Activated CD8-positive, alpha-beta T cell treated with anti-CD3 and anti-CD28 coated beads for 36 hours (primary cell): ENCODE results near the gene TACR3. TPM values are rescaled to one million over a fixed set of nuclear protein-coding genes. Genes with fewer than 3 reads are reported as not detected.

Experiments
- ATAC-seq: fragments of 200-7000 bp; cut with Tn5 transposase; one replicate; pipeline ENCODE4 v1.10.0; 2021; ENCODE audit warnings: mild to moderate bottlenecking, moderate library complexity
- CTCF ChIA-PET: fragments of 350-600 bp; sonication (Branson Sonifier 250); formaldehyde crosslinking; loops from one replicate; lab custom pipeline; 2021; ENCODE audit warnings: antibody characterized with exemption; lab: Charles Lee
- POLR2A ChIA-PET: fragments of 350-600 bp; sonication (Branson Sonifier 250); formaldehyde crosslinking; loops from one replicate; lab custom pipeline; 2021; ENCODE audit warnings: antibody characterized with exemption; lab: Charles Lee
- DNase-seq: peaks from one replicate; pipeline ENCODE4 v3.0.0-alpha.2; 2020
- H3K27ac Mint-ChIP-seq: one replicate; pipeline ENCODE4 v1.8.0; 2021; ENCODE audit warnings: mild to moderate bottlenecking, mixed read lengths
- H3K27me3 Mint-ChIP-seq: one replicate; pipeline ENCODE4 v1.8.0; 2021; ENCODE audit warnings: mixed read lengths
- H3K36me3 Mint-ChIP-seq: one replicate; pipeline ENCODE4 v1.8.0; 2021; ENCODE audit warnings: low read depth, mixed read lengths
- H3K4me1 Mint-ChIP-seq: one replicate; pipeline ENCODE4 v1.8.0; 2021; ENCODE audit warnings: low read depth, mixed read lengths
- H3K4me3 Mint-ChIP-seq: one replicate; pipeline ENCODE4 v1.8.0; 2021; ENCODE audit warnings: mild to moderate bottlenecking, moderate library complexity, mixed read lengths
- H3K9me3 Mint-ChIP-seq: one replicate; pipeline ENCODE4 v1.8.0; 2021; ENCODE audit warnings: mixed read lengths
- intact Hi-C: fragments of 100-400 bp; cut with micrococcal nuclease; formaldehyde crosslinking; loops from one replicate; pipeline ENCODE4 v1.10.0; 2022
- total RNA-seq, 2 experiments: library from RNA; stranded (reverse); gene quantifications; one replicate each; pipeline ENCODE4 v1.2.3, GENCODE V29; 2021
- TF ChIP-seq, protein P1 (sequence below): fragments of 200-600 bp; IDR thresholded peaks from one replicate; pipeline ENCODE4 v1.8.0; 2022; ENCODE audit warnings: antibody characterized with exemption, mild to moderate bottlenecking

Gene TACR3
- total RNA-seq, 2 experiments from 2014 or later, result not detected

DNA sequence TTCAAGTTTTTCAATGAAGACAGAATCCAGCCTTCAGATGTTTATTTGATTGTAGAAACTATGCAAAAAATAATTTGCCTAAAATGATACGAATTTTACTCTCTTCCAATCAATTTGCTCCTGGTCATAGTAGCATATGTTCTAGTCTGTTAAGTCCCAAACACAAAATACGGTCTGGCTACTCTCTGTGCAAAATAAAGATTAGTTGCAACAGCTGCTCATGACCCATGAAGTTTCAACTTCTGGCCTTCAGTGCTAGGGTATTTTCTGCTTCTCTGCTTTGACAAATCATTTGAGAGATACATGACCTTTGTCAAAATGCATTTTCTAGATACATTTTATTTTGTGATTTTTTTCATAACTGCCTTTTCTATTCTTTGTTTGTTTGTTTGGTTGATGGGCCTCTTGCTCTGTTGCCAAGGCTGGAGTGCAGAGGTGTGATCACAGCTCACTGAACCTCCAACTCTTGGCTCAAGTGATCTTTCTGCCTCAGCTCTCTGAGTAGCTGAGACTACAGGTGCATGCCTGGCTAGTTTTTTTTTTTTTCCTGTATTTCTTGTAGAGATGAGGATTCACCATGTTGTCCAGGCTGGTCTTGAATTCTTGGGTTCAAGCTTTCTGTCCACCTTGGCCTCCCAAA, 55.2 kb downstream of the TACR3 start:
- intact Hi-C loops, result no loop called here
- H3K27me3 Mint-ChIP-seq, result no peaks in the 10 kb centered on the region
- H3K4me1 Mint-ChIP-seq, result no peaks in the 10 kb centered on the region
- TF ChIP-seq, protein P1, sequence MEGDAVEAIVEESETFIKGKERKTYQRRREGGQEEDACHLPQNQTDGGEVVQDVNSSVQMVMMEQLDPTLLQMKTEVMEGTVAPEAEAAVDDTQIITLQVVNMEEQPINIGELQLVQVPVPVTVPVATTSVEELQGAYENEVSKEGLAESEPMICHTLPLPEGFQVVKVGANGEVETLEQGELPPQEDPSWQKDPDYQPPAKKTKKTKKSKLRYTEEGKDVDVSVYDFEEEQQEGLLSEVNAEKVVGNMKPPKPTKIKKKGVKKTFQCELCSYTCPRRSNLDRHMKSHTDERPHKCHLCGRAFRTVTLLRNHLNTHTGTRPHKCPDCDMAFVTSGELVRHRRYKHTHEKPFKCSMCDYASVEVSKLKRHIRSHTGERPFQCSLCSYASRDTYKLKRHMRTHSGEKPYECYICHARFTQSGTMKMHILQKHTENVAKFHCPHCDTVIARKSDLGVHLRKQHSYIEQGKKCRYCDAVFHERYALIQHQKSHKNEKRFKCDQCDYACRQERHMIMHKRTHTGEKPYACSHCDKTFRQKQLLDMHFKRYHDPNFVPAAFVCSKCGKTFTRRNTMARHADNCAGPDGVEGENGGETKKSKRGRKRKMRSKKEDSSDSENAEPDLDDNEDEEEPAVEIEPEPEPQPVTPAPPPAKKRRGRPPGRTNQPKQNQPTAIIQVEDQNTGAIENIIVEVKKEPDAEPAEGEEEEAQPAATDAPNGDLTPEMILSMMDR, result no peak
- H3K4me3 Mint-ChIP-seq, result no peak overlapping the region
- no peaks in the 10 kb centered on the region for H3K9me3 Mint-ChIP-seq
- ChIA-PET CTCF (interaction anchor here (1.1 kb wide), 1 partner anchor 8 kb away, joined by 3 read pairs; no protein-coding TSS in a partner anchor), POLR2A (interaction anchor here (1.0 kb wide), 1 partner anchor 9 kb away, joined by 3 read pairs; no protein-coding TSS in a partner anchor)
- H3K27ac Mint-ChIP-seq, result no peak overlapping the region
- DNase-seq (no peak), ATAC-seq (no peak)
- no peaks in the 10 kb centered on the region for H3K36me3 Mint-ChIP-seq

DNA sequence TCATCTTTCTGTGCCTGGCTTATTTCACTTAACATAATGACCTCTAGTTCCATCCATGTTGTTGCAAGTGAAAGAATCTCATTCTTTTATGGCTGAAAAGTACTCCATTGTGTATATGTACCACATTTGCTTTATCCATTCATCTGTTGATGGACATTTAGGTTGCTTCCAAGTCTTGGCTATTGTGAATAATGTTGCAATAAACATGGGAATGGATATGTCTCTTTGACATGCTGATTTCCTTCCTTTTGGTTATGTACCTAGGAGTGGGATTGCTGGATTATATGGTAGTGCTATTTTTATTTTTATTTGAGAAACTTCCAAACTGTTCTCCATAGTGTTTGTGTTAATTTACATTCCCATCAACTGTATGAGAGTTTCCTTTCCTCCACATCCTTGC, 71.2 kb downstream of the TACR3 start:
- no peaks in the 10 kb centered on the region for H3K4me1 Mint-ChIP-seq

DNA sequence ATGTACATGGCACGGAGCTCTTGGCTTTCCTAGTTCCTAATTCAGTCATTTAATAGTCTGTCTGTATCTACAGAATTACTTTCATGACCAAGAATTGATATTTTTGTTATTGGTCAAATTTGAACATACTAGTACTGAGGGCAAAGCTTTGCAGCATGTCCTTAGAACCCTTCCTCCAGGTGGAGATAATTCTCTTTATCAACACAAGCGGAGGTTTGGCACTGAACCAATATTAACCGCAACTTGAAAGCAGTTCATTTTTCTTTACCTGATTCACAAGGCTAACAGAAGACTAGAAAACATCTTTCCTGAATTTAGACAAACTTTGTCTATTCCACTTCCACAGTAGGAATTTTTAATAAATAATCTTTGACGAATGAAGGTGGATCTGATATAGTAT, 73.8 kb downstream of the TACR3 start:
- Mint-ChIP-seq H3K4me1 (no peaks in the 10 kb centered on the region), H3K4me3 (no peak overlapping the region), H3K27ac (no peak overlapping the region), H3K9me3 (peaks cover 2% of the 10 kb centered on the region), H3K36me3 (no peaks in the 10 kb centered on the region), H3K27me3 (no peaks in the 10 kb centered on the region)
- intact Hi-C loops, result no loop called here
- CTCF ChIA-PET, result no interaction called here
- ATAC-seq, result no peak
- TF ChIP-seq, protein P1, result no peak
- POLR2A ChIA-PET, result no interaction called here
- no peak for DNase-seq

More for the DNA sequence above, 71.2 kb downstream of the TACR3 start:
- ChIA-PET CTCF (no interaction called here), POLR2A (no interaction called here)
- Mint-ChIP-seq H3K9me3 (no peaks in the 10 kb centered on the region), H3K4me3 (no peak overlapping the region), H3K27ac (no peak overlapping the region), H3K27me3 (no peaks in the 10 kb centered on the region), H3K36me3 (no peaks in the 10 kb centered on the region)
- TF ChIP-seq, protein P1, result no peak
- intact Hi-C loops, result no loop called here
- no peak for ATAC-seq
- no peak for DNase-seq

DNA sequence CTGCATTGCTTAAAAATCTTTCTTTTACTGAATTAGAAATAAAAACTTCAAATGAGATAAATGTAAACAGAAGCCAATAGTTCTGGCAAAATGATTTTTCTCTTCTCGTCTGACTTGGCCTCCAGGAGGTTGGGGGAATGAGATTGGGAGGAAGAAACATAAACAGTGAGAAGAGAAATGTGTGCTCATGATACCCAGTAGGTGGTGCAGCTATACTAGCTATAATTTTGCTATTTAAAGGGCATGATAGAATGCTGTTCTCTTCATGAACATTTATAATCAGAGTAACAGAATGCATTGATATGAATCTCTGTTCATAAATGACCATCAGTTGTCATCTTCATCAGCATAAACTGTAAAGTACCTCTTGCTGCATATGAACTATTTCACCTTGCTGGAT, 85.5 kb downstream of the TACR3 start:
- TF ChIP-seq, protein P1, result no peak
- H3K27ac Mint-ChIP-seq, result no peak overlapping the region
- DNase-seq (no peak), ATAC-seq (no peak)
- POLR2A ChIA-PET, result no interaction called here
- intact Hi-C loops, result no loop called here
- no peaks in the 10 kb centered on the region for H3K4me1 Mint-ChIP-seq
- H3K4me3 Mint-ChIP-seq, result no peak overlapping the region
- H3K27me3 Mint-ChIP-seq, result no peaks in the 10 kb centered on the region
- CTCF ChIA-PET, result no interaction called here
- no peaks in the 10 kb centered on the region for H3K36me3 Mint-ChIP-seq
- peaks cover 1% of the 10 kb centered on the region for H3K9me3 Mint-ChIP-seq

DNA sequence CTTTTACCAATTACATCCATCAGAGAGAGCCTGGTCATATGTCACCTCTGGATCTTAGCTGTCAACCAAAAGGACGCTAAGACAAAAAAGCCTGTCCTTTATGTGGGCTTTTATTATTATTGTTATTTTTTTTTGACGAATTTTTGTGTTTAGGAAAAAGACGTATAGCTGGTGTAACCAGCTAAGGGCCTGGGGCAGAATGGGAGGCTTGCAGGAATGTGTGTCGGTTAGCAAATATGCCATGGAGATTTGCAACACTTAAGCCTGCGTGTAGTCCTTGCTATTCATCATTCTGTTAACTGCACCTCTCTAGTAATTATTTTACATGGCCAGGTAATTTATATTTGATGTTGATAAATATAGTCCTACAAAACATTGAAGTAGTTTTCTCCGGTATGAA, 93.5 kb downstream of the TACR3 start:
- DNase-seq (no peak), ATAC-seq (no peak)
- intact Hi-C loops, result no loop called here
- H3K27me3 Mint-ChIP-seq, result no peaks in the 10 kb centered on the region
- H3K27ac Mint-ChIP-seq, result no peak overlapping the region
- ChIA-PET CTCF (no interaction called here), POLR2A (no interaction called here)
- H3K36me3 Mint-ChIP-seq, result no peaks in the 10 kb centered on the region
- H3K4me1 Mint-ChIP-seq, result no peaks in the 10 kb centered on the region
- H3K9me3 Mint-ChIP-seq, result peaks cover 5% of the 10 kb centered on the region
- no peak overlapping the region for H3K4me3 Mint-ChIP-seq
- TF ChIP-seq, protein P1, result no peak
